Ishikawa (cell line): ENCODE results near the gene PARD3.

ENCODE experiments used
- CEBPB ChIP-seq: IDR thresholded peaks from 2 replicates; pipeline ENCODE4 v1.6.1; 2012
- CREB1 ChIP-seq: IDR thresholded peaks from 2 replicates; pipeline ENCODE4 v1.6.1; 2012; ENCODE audit warnings: low read depth
- EGR1 ChIP-seq: IDR thresholded peaks from 2 replicates; pipeline ENCODE4 v1.6.1; 2012
- EP300 ChIP-seq: IDR thresholded peaks from 2 replicates; pipeline ENCODE4 v1.6.1; 2012; ENCODE audit warnings: borderline replicate concordance
- FOXM1 ChIP-seq: IDR thresholded peaks from 2 replicates; pipeline ENCODE4 v1.6.1; 2012; ENCODE audit warnings: low read depth, borderline replicate concordance
- NFIC ChIP-seq: IDR thresholded peaks from 2 replicates; pipeline ENCODE4 v1.6.1; 2012
- RAD21 ChIP-seq: IDR thresholded peaks from 2 replicates; pipeline ENCODE4 v1.6.1; 2012; ENCODE audit warnings: low read depth
- TAF1 ChIP-seq: IDR thresholded peaks from 2 replicates; pipeline ENCODE4 v1.6.1; 2012; ENCODE audit warnings: low read depth, mild to moderate bottlenecking
- TCF12 ChIP-seq: IDR thresholded peaks from 2 replicates; pipeline ENCODE4 v1.6.1; 2012; ENCODE audit warnings: low read depth
- TEAD4 ChIP-seq: IDR thresholded peaks from 2 replicates; pipeline ENCODE4 v1.6.1; 2012
- YY1 ChIP-seq: IDR thresholded peaks from 2 replicates; pipeline ENCODE4 v1.6.1; 2012; ENCODE audit warnings: low read depth
- ZBTB7A ChIP-seq: IDR thresholded peaks from 2 replicates; pipeline ENCODE4 v1.6.1; 2012; ENCODE audit warnings: low read depth
- TF ChIP-seq, protein P1 (sequence below): IDR thresholded peaks from 2 replicates; pipeline ENCODE4 v1.6.1; 2012
- TF ChIP-seq, protein P2 (sequence below): IDR thresholded peaks from 2 replicates; pipeline ENCODE4 v1.6.1; 2012; ENCODE audit warnings: low read depth, mild to moderate bottlenecking
- TF ChIP-seq, protein P3 (sequence below): IDR thresholded peaks from 2 replicates; pipeline ENCODE4 v1.6.1; 2012

PARD3 gene

DNA sequence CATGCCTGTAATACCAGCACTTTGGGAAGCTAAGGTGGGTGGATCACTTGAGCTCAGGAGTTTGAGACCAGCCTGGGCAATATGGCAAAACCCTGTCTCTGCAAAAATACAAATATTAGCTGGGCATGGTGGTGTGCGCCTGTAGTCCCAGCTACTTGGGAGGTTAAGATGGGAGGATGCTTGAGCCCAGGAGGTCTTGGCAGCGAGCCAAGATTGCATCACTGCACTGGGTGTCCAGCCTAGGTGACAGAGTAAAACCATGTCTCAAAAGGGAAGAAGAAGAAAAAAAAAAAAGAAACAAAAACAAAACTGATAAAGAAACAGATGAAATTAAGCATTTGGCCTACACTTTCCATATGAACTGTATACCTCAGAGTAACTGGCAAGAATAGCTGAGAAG is 319.2 kb downstream of the PARD3 start:
- TF ChIP-seq TEAD4 = no peak
- TF ChIP-seq, protein P1, sequence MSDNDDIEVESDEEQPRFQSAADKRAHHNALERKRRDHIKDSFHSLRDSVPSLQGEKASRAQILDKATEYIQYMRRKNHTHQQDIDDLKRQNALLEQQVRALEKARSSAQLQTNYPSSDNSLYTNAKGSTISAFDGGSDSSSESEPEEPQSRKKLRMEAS = no peak
- TF ChIP-seq CEBPB = peak; percentile 65
- TF ChIP-seq YY1 = no peak
- TF ChIP-seq, protein P2, sequence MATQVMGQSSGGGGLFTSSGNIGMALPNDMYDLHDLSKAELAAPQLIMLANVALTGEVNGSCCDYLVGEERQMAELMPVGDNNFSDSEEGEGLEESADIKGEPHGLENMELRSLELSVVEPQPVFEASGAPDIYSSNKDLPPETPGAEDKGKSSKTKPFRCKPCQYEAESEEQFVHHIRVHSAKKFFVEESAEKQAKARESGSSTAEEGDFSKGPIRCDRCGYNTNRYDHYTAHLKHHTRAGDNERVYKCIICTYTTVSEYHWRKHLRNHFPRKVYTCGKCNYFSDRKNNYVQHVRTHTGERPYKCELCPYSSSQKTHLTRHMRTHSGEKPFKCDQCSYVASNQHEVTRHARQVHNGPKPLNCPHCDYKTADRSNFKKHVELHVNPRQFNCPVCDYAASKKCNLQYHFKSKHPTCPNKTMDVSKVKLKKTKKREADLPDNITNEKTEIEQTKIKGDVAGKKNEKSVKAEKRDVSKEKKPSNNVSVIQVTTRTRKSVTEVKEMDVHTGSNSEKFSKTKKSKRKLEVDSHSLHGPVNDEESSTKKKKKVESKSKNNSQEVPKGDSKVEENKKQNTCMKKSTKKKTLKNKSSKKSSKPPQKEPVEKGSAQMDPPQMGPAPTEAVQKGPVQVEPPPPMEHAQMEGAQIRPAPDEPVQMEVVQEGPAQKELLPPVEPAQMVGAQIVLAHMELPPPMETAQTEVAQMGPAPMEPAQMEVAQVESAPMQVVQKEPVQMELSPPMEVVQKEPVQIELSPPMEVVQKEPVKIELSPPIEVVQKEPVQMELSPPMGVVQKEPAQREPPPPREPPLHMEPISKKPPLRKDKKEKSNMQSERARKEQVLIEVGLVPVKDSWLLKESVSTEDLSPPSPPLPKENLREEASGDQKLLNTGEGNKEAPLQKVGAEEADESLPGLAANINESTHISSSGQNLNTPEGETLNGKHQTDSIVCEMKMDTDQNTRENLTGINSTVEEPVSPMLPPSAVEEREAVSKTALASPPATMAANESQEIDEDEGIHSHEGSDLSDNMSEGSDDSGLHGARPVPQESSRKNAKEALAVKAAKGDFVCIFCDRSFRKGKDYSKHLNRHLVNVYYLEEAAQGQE = no peak
- TF ChIP-seq, protein P3, sequence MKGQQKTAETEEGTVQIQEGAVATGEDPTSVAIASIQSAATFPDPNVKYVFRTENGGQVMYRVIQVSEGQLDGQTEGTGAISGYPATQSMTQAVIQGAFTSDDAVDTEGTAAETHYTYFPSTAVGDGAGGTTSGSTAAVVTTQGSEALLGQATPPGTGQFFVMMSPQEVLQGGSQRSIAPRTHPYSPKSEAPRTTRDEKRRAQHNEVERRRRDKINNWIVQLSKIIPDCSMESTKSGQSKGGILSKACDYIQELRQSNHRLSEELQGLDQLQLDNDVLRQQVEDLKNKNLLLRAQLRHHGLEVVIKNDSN = no peak
- TF ChIP-seq NFIC = peak; percentile 72; the same call in 1 of the 2 replicates

- TF ChIP-seq EGR1 (no peak), RAD21 (no peak), CEBPB (no peak), EP300 (no peak), NFIC (no peak), ZBTB7A (no peak), YY1 (no peak), TEAD4 (no peak), TAF1 (no peak), TCF12 (no peak), FOXM1 (no peak), CREB1 (no peak)
- TF ChIP-seq, protein P1 = no peak
- TF ChIP-seq, protein P3 = no peak
- TF ChIP-seq, protein P2 = no peak
These were observed 321.1 kb downstream of the PARD3 start for GRCh38 chr10:34494012-34494411.

DNA sequence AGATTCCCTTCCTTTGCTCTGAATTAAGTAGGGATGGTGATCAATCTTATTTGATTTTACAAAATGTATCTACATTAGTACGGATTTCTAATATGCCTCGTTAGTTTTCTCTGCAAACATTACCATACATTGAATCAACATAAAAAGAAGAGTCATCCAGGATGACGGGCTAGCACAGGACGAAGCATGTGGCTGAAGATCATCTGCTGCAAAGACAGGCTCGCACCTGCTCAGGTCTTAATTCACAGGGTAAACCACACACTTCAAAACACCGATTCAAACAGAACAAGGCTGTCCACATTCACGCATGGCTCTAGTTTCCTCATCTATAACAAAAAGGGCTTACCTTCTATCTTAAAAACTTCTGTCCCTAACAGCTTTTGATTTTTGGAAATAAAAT is 323.0 kb downstream of the PARD3 start:
- TF ChIP-seq, protein P1 = no peak

GRCh38 chr10:34491678-34492077 is 323.4 kb downstream of the PARD3 start:
- no peak for TF ChIP-seq NFIC
- TF ChIP-seq CREB1 = no peak
- no peak for TF ChIP-seq TAF1
- no peak for TF ChIP-seq TCF12
- no peak for TF ChIP-seq YY1
- TF ChIP-seq EGR1 = no peak
- TF ChIP-seq, protein P1 = no peak
- no peak for TF ChIP-seq ZBTB7A
- no peak for TF ChIP-seq TEAD4

GRCh38 chr10:34489973-34490745 is 324.9 kb downstream of the PARD3 start:
- TF ChIP-seq TCF12 = no peak
- no peak for TF ChIP-seq CEBPB
- no peak for TF ChIP-seq NFIC
- TF ChIP-seq, protein P2 = no peak
- TF ChIP-seq, protein P1 = no peak
